GM23338 (cell line): ENCODE measurements around the gene MAPK11. TPM values are rescaled to one million over a fixed set of nuclear protein-coding genes. Genes with fewer than 3 reads are reported as not detected.

Source experiments
- ATAC-seq: fragments of 200-7000 bp; cut with Tn5 transposase; 3 replicates; pipeline ENCODE4 v1.9.1; 2020
- DNase-seq: peaks from one replicate; pipeline ENCODE4 v3.0.0-alpha.2; 2015; ENCODE audit warnings: low spot score
- H2AFZ ChIP-seq: fragments of 200-600 bp; sonication (generic); 2 replicates; pipeline ENCODE4 v1.8.0; 2016; ENCODE audit warnings: antibody characterized with exemption, mild to moderate bottlenecking, moderate library complexity
- H3F3A ChIP-seq: fragments of 200-600 bp; sonication (generic); replicated peaks from 2 replicates; pipeline ENCODE4 v1.8.0; 2017; ENCODE audit warnings: antibody characterized with exemption, mixed run types, low read depth
- H3K27ac ChIP-seq: fragments of 200-600 bp; sonication (generic); 2 replicates; pipeline ENCODE4 v1.6.1; 2016; ENCODE audit warnings: low read depth
- H3K27me3 ChIP-seq: fragments of 200-600 bp; sonication (generic); 2 replicates; pipeline ENCODE4 v1.8.0; 2016; ENCODE audit warnings: mild to moderate bottlenecking, mixed run types, moderate library complexity; ENCODE audit not compliant: insufficient read depth
- H3K36me3 ChIP-seq: fragments of 200-600 bp; sonication (generic); 2 replicates; pipeline ENCODE4 v1.8.0; 2016; ENCODE audit warnings: mild to moderate bottlenecking; ENCODE audit not compliant: insufficient read depth
- H3K4me1 ChIP-seq: fragments of 200-600 bp; sonication (generic); 2 replicates; pipeline ENCODE4 v1.8.0; 2016; ENCODE audit warnings: mild to moderate bottlenecking, moderate library complexity; ENCODE audit not compliant: insufficient read depth
- H3K4me2 ChIP-seq: fragments of 200-600 bp; sonication (generic); 2 replicates; pipeline ENCODE4 v1.7.1; 2017; ENCODE audit warnings: mixed run types
- H3K4me3 ChIP-seq: fragments of 200-600 bp; sonication (generic); 2 replicates; pipeline ENCODE4 v1.6.1; 2016; ENCODE audit warnings: mixed run types
- H3K79me2 ChIP-seq: fragments of 200-600 bp; sonication (generic); replicated peaks from 2 replicates; pipeline ENCODE4 v1.8.0; 2017; ENCODE audit warnings: mild to moderate bottlenecking; ENCODE audit not compliant: insufficient read depth
- H3K9me2 ChIP-seq: fragments of 200-600 bp; sonication (generic); 2 replicates; pipeline ENCODE4 v1.8.0; 2017; ENCODE audit not compliant: insufficient read depth
- H4K20me1 ChIP-seq: fragments of 200-600 bp; sonication (generic); replicated peaks from 2 replicates; pipeline ENCODE4 v1.8.0; 2017; ENCODE audit warnings: mild to moderate bottlenecking; ENCODE audit not compliant: insufficient read depth
- H3K27ac Mint-ChIP-seq: 2 replicates; pipeline ENCODE4 v1.8.0; 2020; ENCODE audit warnings: inconsistent platforms, mild to moderate bottlenecking, moderate library complexity, mixed read lengths
- H3K27me3 Mint-ChIP-seq: 3 replicates; pipeline ENCODE4 v1.8.0; 2022; ENCODE audit warnings: low read depth, mild to moderate bottlenecking, moderate library complexity, mixed read lengths, inconsistent platforms; ENCODE audit not compliant: insufficient read depth, poor library complexity
- H3K36me3 Mint-ChIP-seq: 3 replicates; pipeline ENCODE4 v1.8.0; 2021; ENCODE audit warnings: low read depth, mild to moderate bottlenecking, inconsistent platforms, moderate library complexity, mixed read lengths
- H3K4me1 Mint-ChIP-seq: 3 replicates; pipeline ENCODE4 v1.8.0; 2020; ENCODE audit warnings: mild to moderate bottlenecking, inconsistent platforms, mixed read lengths
- H3K4me3 Mint-ChIP-seq: 3 replicates; pipeline ENCODE4 v1.8.0; 2021; ENCODE audit warnings: moderate library complexity, mild to moderate bottlenecking, inconsistent platforms, mixed read lengths
- H3K9me3 Mint-ChIP-seq: 3 replicates; pipeline ENCODE4 v1.8.0; 2020; ENCODE audit warnings: moderate library complexity, mild to moderate bottlenecking, inconsistent platforms, mixed read lengths
- CREB1 ChIP-seq: fragments of 250-450 bp; sonication (Bioruptor Pico); IDR thresholded peaks from 2 replicates; pipeline ENCODE4 v1.5.0; 2020; ENCODE audit warnings: low read depth, mild to moderate bottlenecking, moderate library complexity
- ETS1 ChIP-seq: IDR thresholded peaks from 2 replicates; pipeline ENCODE4 v1.6.1; 2016; ENCODE audit warnings: antibody characterized with exemption
- EZH2 ChIP-seq: fragments of 200-600 bp; sonication (generic); IDR thresholded peaks from one replicate; pipeline ENCODE4 v1.8.0; 2017; ENCODE audit warnings: antibody characterized with exemption, mild to moderate bottlenecking, low read depth; ENCODE audit not compliant: unreplicated experiment
- EZH2phosphoT487 ChIP-seq: fragments of 200-600 bp; sonication (generic); IDR thresholded peaks from one replicate; pipeline ENCODE4 v1.8.1; 2018; ENCODE audit warnings: antibody characterized with exemption; ENCODE audit not compliant: unreplicated experiment
- JUNB ChIP-seq: IDR thresholded peaks from one replicate; pipeline ENCODE4 v1.6.1; 2016; ENCODE audit warnings: antibody characterized with exemption; ENCODE audit not compliant: unreplicated experiment
- NANOG ChIP-seq: IDR thresholded peaks from 2 replicates; pipeline ENCODE4 v1.6.1; 2016; ENCODE audit warnings: antibody characterized with exemption, borderline replicate concordance
- POLR2AphosphoS5 ChIP-seq: IDR thresholded peaks from 2 replicates; pipeline ENCODE4 v1.6.1; 2016; ENCODE audit warnings: antibody characterized with exemption, low read depth
- STAT1 ChIP-seq: IDR thresholded peaks from one replicate; pipeline ENCODE4 v1.6.1; 2016; ENCODE audit warnings: antibody characterized with exemption; ENCODE audit not compliant: unreplicated experiment
- ZNF331 ChIP-seq: fragments of 250-450 bp; sonication (Bioruptor Pico); IDR thresholded peaks from 2 replicates; pipeline ENCODE4 v1.5.0; 2020; ENCODE audit warnings: low read depth, mild to moderate bottlenecking, moderate library complexity
- ZNF462 ChIP-seq: fragments of 250-450 bp; sonication (Bioruptor Pico); IDR thresholded peaks from 2 replicates; pipeline ENCODE4 v1.5.0; 2020; ENCODE audit warnings: mild to moderate bottlenecking, moderate library complexity
- polyA plus RNA-seq: library from polyadenylated mRNA; unstranded; fragments of >200 nt; fragmentation: Nextera tagmentation; extraction: Ambion mirVana; gene quantifications from 2 replicates; pipeline ENCODE4 v1.2.1, GENCODE V29; 2016
- total RNA-seq: library from RNA; depleted of rRNA; stranded (reverse); fragments of >200 nt; shearing (Covaris generic); gene quantifications from 2 replicates; pipeline ENCODE4 v1.2.3, GENCODE V29; 2014

Gene MAPK11
- total and polyA plus RNA-seq, 2 experiments from 2014 or later, result 0.34 to 1.9 TPM

- TF ChIP-seq CREB1, result no peak
- TF ChIP-seq EZH2, result no peak
- no peak for TF ChIP-seq JUNB
- no peak for TF ChIP-seq ZNF331
- no peak for TF ChIP-seq NANOG
- no peak for TF ChIP-seq POLR2AphosphoS5
- TF ChIP-seq ETS1, result no peak
- no peak for TF ChIP-seq ZNF462
- no peak for TF ChIP-seq EZH2phosphoT487
- TF ChIP-seq STAT1, result no peak
- H3K27me3 Mint-ChIP-seq, result peaks cover 19% of the 10 kb centered on the region
- peaks cover 18% of the 10 kb centered on the region for H3K9me3 Mint-ChIP-seq
- Histone ChIP-seq H3K27ac (no peak overlapping the region), H3K79me2 (no peaks in the 10 kb centered on the region), H3K27me3 (peaks cover 17% of the 10 kb centered on the region), H3K4me1 (no peaks in the 10 kb centered on the region), H3F3A (peaks cover 8% of the 10 kb centered on the region; the same call in 1 of the 2 replicates), H3K4me3 (no peak overlapping the region), H3K36me3 (0 out of 2 replicates have a peak, but pooled peaks cover 8% of the 10 kb centered on the region), H3K4me2 (no peak overlapping the region), H2AFZ (no peak overlapping the region), H4K20me1 (no peaks in the 10 kb centered on the region), H3K9me2 (no peaks in the 10 kb centered on the region)
- peaks cover 2% of the 10 kb centered on the region; the same call in 1 of the 3 replicates for H3K4me1 Mint-ChIP-seq
- no peak for ATAC-seq
- H3K4me3 Mint-ChIP-seq, result no peak overlapping the region
- peaks cover 56% of the 10 kb centered on the region for H3K36me3 Mint-ChIP-seq
- no peak for DNase-seq
- H3K27ac Mint-ChIP-seq, result no peak overlapping the region
Observed at GRCh38 chr22:50275181-50276055, 5.2 kb upstream of the MAPK11 start.
